G401.6 (cell line): ENCODE data around the gene VWA3A.
"Not testable (repeated sequence)": the region's sequence is repeated elsewhere in the genome, so short reads cannot be mapped to it uniquely, and the experiment has no call there.

Source experiments
- FAIRE-seq: peaks from 2 replicates; lab custom pipeline; 2012; peaks lifted over from hg19 to GRCh38; lab: Jason Lieb, UNC

Gene VWA3A

GRCh38 chr16:22139008-22139407 is 46.7 kb downstream of the VWA3A start:
- FAIRE-seq, result no peak

DNA sequence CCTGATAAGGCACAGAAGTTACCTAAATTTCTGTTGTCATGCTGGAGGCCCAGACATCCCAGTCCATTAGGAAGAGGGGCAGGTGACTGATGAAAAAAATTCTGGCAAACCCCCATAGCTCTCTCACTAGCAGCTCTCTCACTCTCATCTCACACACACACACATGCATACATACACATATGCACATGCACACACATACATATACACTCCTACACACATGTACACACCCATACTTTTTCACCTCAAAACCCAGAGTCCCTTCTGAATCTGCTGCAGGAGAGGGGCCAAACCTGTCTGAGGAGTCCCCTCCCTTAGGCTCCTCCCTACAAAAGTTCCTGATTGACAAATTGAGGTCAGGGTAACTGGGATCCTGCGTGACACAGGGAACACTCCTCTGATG is 47.4 kb downstream of the VWA3A start:
- FAIRE-seq, result no peak

- FAIRE-seq, result no peak
Observed at GRCh38 chr16:22141767-22142166, 49.4 kb downstream of the VWA3A start.

- no peak for FAIRE-seq
Observed at GRCh38 chr16:22144520-22144919, 52.2 kb downstream of the VWA3A start.

- FAIRE-seq, result no peak
Observed at GRCh38 chr16:22147853-22148252, 55.5 kb downstream of the VWA3A start.

- no peak for FAIRE-seq
Observed at GRCh38 chr16:22151246-22151998, 59.1 kb downstream of the VWA3A start.

DNA sequence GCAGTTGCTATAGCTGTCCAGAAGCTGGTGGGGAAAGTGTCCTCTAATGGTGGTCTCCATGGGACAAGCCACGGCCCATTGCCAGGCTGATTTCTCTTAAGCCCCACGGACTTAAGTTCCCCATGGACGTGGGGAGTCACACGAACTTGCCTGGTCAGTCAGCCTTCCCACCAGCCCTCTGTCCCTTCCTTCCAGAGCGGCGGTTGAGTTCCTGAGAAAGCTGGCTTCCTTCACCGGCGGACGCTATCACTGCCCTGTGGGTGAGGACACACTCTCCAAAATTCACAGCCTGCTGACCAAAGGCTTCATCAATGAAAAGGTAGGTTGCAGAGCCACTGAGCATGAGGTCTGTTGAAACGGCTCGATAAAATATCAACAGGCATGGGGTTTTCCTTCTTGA is 60.0 kb downstream of the VWA3A start:
- FAIRE-seq, result no peak

DNA sequence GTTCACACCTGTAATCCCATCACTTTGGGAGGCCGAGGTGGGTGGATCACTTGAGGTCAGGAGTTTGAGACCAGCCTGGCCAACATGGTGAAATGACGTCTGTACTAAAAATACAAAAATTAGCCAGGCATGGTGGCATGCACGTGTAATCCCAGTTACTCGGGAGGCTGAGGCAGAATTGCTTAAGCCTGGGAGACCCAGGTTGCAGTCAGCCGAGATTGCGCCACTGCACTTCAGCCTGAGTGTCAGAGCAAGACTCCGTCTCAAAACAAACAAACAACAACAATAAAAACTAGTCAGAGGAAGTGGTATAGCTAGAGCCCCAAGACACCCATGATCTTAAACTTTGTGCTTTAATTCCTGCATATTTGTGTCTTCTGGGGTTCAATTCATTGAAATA is 60.7 kb downstream of the VWA3A start:
- FAIRE-seq, result not testable (repeated sequence)

- no peak for FAIRE-seq
Observed at GRCh38 chr16:22161401-22161800, 69.1 kb downstream of the VWA3A start.

GRCh38 chr16:22161999-22162655 is 69.8 kb downstream of the VWA3A start, which contains the start of gene SDR42E2:
TSS of gene SDR42E2 (plus strand) at chr16:22162506. CDS start at chr16:22165583, 3,077 bp downstream.
- FAIRE-seq, result no peak

GRCh38 chr16:22162656-22163009 is 70.3 kb downstream of the VWA3A start:
- FAIRE-seq, result no peak

- no peak for FAIRE-seq
Observed at GRCh38 chr16:22163806-22164205, 71.5 kb downstream of the VWA3A start.

- no peak for FAIRE-seq
Observed at GRCh38 chr16:22164482-22164881, 72.1 kb downstream of the VWA3A start.

DNA sequence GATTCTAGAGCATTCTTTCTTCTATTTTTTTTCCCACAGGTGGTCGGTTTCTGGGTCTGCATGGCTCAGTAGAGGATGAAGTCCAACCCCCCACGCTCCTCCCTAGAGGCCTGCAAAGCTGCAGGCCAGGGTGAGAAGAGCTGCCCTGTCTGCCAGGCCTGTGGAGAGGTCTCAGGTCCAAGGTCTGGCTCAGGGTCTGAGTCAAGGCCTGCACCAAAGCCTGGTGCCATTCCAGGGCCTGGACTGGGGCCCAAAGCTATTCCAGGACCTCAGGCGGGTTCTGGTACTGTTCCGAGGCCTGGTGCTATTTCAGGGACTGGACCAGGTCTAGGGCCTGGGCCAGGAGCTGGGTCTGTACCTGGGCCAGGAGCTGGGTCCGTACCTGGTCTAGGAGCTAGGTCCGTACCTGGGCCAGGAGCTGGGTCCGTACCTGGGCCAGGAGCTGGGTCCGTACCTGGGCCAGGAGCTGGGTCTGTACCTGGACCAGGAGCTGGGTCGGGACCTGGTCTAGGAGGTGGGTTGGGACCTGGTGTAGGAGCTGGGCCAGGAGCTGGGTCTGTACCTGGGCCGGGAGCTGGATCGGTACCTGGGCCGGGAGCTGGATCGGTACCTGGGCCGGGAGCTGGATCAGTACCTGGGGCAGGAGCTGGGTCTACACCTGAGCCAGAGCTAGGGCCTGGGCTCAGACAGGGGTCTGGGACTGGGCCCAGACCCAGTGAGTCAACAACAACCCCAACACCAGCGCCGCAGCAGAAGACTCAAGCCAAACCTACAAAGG is 73.4 kb downstream of the VWA3A start:
- FAIRE-seq, result no peak

DNA sequence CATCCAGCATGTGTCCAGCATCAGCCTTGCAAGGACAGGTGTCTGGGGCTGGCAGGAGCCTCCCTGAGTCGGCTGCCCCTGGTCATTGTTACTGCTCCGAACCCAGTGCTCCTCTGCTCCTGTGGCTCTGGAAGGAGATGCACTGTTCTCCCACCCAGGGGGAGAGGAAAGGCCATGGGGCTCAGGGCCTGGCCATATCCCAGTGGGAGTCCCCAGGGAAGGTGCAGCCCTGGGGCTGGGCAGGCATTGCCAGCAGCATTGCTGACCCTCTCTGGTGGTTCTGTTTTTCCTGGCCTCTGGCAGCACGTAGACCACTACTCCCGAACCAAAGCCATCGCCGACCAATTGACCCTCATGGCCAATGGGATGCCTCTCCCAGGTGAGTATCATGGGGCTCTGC is 79.6 kb downstream of the VWA3A start:
- no peak for FAIRE-seq

- FAIRE-seq, result not testable (repeated sequence)
Observed at GRCh38 chr16:22172642-22173041, 80.3 kb downstream of the VWA3A start.

GRCh38 chr16:22174642-22175041 is 82.3 kb downstream of the VWA3A start:
- no peak for FAIRE-seq

- no peak for FAIRE-seq
Observed at GRCh38 chr16:22177968-22178930, 85.9 kb downstream of the VWA3A start.

DNA sequence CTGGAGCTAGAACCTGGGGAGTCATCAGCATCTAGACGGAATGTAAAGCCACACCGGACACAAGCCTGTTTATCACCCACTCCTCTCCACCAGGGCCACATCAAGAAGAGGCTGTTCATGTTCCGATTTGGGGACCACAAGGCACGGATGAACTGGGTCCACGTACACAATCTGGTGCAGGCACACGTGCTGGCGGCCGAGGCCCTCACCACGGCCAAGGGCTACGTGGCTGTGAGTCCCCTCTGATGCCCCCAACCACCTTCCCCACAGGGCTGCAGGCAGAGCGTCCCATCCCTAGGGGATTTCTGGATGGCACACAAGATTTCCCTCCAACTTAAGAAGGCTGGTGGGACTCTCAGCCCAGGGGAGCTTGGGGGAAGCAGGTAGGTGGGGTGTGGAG is 89.1 kb downstream of the VWA3A start:
- no peak for FAIRE-seq

DNA sequence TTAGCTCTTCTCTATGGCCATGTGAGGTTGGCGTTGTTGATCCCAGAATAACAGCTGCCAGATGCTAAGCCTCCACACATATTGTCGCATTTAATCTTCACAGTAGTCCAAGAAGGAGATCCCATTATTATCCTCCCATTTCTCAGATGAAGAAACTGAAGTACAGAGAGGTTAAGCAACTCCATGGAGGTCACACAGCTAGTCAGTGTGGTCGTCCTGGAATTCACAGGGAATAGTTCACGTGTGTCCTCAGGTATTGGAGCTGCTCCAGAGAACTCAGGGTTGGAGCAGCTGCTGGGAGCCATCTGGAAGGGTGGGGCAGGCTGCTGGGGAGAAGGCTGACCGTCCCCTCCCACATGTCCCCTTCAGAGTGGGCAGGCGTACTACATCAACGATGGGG is 89.5 kb downstream of the VWA3A start:
- FAIRE-seq, result no peak

DNA sequence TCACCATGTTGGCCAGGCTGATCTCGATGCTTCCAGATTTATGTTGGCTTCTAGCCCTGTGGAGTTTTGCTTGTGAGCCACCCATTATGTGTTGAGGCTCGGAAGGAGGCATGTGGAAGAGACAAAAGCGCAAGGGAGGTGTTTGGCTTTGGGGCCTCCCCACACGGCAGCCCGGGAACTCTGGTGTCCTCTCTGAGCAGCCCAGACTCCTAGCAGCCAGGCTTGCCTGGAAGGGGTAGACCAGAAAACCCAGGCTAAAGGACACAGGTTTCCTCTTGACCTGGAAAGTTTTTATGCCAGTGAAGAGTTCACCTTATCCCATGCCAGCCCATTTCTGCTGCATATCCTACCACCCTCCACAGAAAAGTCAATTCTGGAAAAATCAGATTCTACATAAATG is 91.0 kb downstream of the VWA3A start:
- no peak for FAIRE-seq
